A549 (cell line): ENCODE results near the gene KAT5. TPM values are rescaled to one million over a fixed set of nuclear protein-coding genes. Genes with fewer than 3 reads are reported as not detected.

Source experiments
- ATOH8 ChIP-seq: fragments of 250-450 bp; sonication (Bioruptor Pico); IDR thresholded peaks from 2 replicates; pipeline ENCODE4 v1.5.0; 2020; ENCODE audit warnings: low read depth, mild to moderate bottlenecking, moderate library complexity
- CEBPB ChIP-seq, 2 experiments: fragments of >200 bp in 1 of 2; sonication (Bioruptor Twin) in 1 of 2; formaldehyde crosslinking in 1 of 2; IDR thresholded peaks; 2 replicates each; pipeline ENCODE4 v1.6.1; 2012 to 2016
- CHD2 ChIP-seq: fragments of 150-350 bp; IDR thresholded peaks from 2 replicates; pipeline ENCODE4 v1.6.1; 2014; ENCODE audit warnings: low read length; ENCODE audit not compliant: partially characterized antibody
- CHD4 ChIP-seq: fragments of 200-600 bp; sonication (generic); IDR thresholded peaks from 2 replicates; pipeline ENCODE4 v1.6.1; 2016; ENCODE audit warnings: antibody characterized with exemption, mild to moderate bottlenecking, borderline replicate concordance
- E2F6 ChIP-seq: IDR thresholded peaks from 2 replicates; pipeline ENCODE4 v1.6.1; 2012; ENCODE audit warnings: low read depth, borderline replicate concordance
- ELK1 ChIP-seq: fragments of 150-350 bp; IDR thresholded peaks from 2 replicates; pipeline ENCODE4 v1.6.1; 2014; ENCODE audit warnings: low read depth, mild to moderate bottlenecking, low read length
- FOSL2 ChIP-seq, 2 experiments: fragments of 450-650 bp in 1 of 2; fragments of >200 bp in 1 of 2; sonication (Bioruptor Twin) in 1 of 2; formaldehyde crosslinking; IDR thresholded peaks; 2 replicates each; pipeline versions ENCODE4 v1.5.0 to v1.6.1; 2016 to 2020; ENCODE audit warnings: mild to moderate bottlenecking in 1 of 2, moderate library complexity in 1 of 2
- HDAC2 ChIP-seq: fragments of 200-600 bp; sonication (generic); IDR thresholded peaks from 2 replicates; pipeline ENCODE4 v1.6.1; 2016
- HES2 ChIP-seq: fragments of >200 bp; sonication (Bioruptor Twin); formaldehyde crosslinking; IDR thresholded peaks from 2 replicates; pipeline ENCODE4 v1.6.1; 2016
- HMGXB4 ChIP-seq: fragments of 250-450 bp; sonication (Bioruptor Pico); IDR thresholded peaks from 2 replicates; pipeline ENCODE4 v1.5.0; 2021; ENCODE audit warnings: mild to moderate bottlenecking, moderate library complexity, borderline replicate concordance
- HOXB13 ChIP-seq: fragments of 250-450 bp; sonication (Bioruptor Pico); IDR thresholded peaks from 2 replicates; pipeline ENCODE4 v1.5.0; 2020; ENCODE audit warnings: low read depth, mild to moderate bottlenecking, moderate library complexity
- KDM1A ChIP-seq: fragments of 200-600 bp; sonication (generic); IDR thresholded peaks from 2 replicates; pipeline ENCODE4 v1.6.1; 2016; ENCODE audit warnings: low read depth, mild to moderate bottlenecking
- MAFK ChIP-seq: fragments of 450-650 bp; IDR thresholded peaks from 2 replicates; pipeline ENCODE4 v1.6.1; 2014; ENCODE audit not compliant: partially characterized antibody
- MAX ChIP-seq: IDR thresholded peaks from 2 replicates; pipeline ENCODE4 v1.6.1; 2012
- MAZ ChIP-seq: fragments of 150-350 bp; IDR thresholded peaks from 2 replicates; pipeline ENCODE4 v1.6.1; 2014; ENCODE audit warnings: antibody characterized with exemption, low read depth, low read length, borderline replicate concordance
- MYC ChIP-seq: IDR thresholded peaks from 2 replicates; pipeline ENCODE4 v1.6.1; 2012; ENCODE audit warnings: mild to moderate bottlenecking, inconsistent platforms, low read length, improper control_type of control experiment, borderline replicate concordance
- NR3C1 ChIP-seq: fragments of >200 bp; sonication (Bioruptor Twin); formaldehyde crosslinking; IDR thresholded peaks from 3 replicates; pipeline ENCODE4 v1.6.1; 2017
- POLR2A ChIP-seq: IDR thresholded peaks from 2 replicates; pipeline ENCODE4 v1.6.1; 2012; ENCODE audit warnings: mild to moderate bottlenecking, low read length
- POLR2AphosphoS2 ChIP-seq: conservative IDR thresholded peaks from 2 replicates; pipeline ENCODE4 v1.6.1; 2012; ENCODE audit warnings: low read length, improper control_type of control experiment, inconsistent platforms
- RAD21 ChIP-seq, 2 experiments: fragments of >200 bp in 1 of 2; sonication (Bioruptor Twin) in 1 of 2; formaldehyde crosslinking in 1 of 2; IDR thresholded peaks in 1 of 2; conservative IDR thresholded peaks in 1 of 2; 2 replicates in 1 of 2; 3 replicates in 1 of 2; pipeline ENCODE4 v1.6.1; 2012 to 2018; ENCODE audit warnings: inconsistent platforms in 1 of 2
- RFX5 ChIP-seq: fragments of 450-650 bp; IDR thresholded peaks from 2 replicates; pipeline ENCODE4 v1.7.1; 2014; ENCODE audit warnings: antibody characterized with exemption, mild to moderate bottlenecking, moderate library complexity
- USF2 ChIP-seq: fragments of 450-650 bp; IDR thresholded peaks from 2 replicates; pipeline ENCODE4 v1.6.1; 2014; ENCODE audit warnings: antibody characterized with exemption
- ZFP36 ChIP-seq: fragments of 450-650 bp; IDR thresholded peaks from 2 replicates; pipeline ENCODE4 v1.6.1; 2014; ENCODE audit warnings: borderline replicate concordance; ENCODE audit not compliant: partially characterized antibody
- ZSCAN20 ChIP-seq: fragments of 250-450 bp; sonication (Bioruptor Pico); IDR thresholded peaks from 2 replicates; pipeline ENCODE4 v1.8.0; 2022; ENCODE audit warnings: mild to moderate bottlenecking, moderate library complexity
- polyA plus RNA-seq, 4 experiments: library from polyadenylated mRNA; depleted of rRNA in 3 of 4; stranded (reverse); fragments of >200 nt; fragmentation: RNase III in 1 of 4; extraction: RNeasy Plus Mini Kit Qiagen cat#74134 plus additional on column Dnase treatment in 1 of 4; gene quantifications; 2 replicates in 3 of 4; 3 replicates in 1 of 4; pipeline ENCODE4 v1.2.3, GENCODE V29; 2011 to 2017

The KAT5 gene
- polyA plus RNA-seq, 2 of the 4 experiments (the other 2 are of a cell fraction) = 25.8 to 41.2 TPM

- TF ChIP-seq RAD21 (conservative IDR thresholded peaks at IDR 0.05 in 1 of 2, IDR thresholded peaks at IDR 0.05 in 1 of 2) (peak; percentile 93 to 94), HMGXB4 (CRISPR knock-in tag) (peak; percentile 81; the same call in 1 of the 2 replicates), NR3C1 (no peak), ELK1 (no peak), RFX5 (no peak), POLR2A (peak; percentile 33; the same call in 1 of the 2 replicates), ATOH8 (CRISPR knock-in tag) (no peak), POLR2AphosphoS2 (no peak), E2F6 (peak; percentile 96), ZFP36 (no peak), ZSCAN20 (peak; percentile 77), HDAC2 (peak; percentile 48; the same call in 1 of the 2 replicates), CHD4 (no peak), MAX (peak; percentile 99), MYC (peak; percentile 62; the same call in 1 of the 2 replicates), FOSL2 (IDR thresholded peaks at IDR 0.05) (no peak), FOSL2 (CRISPR knock-in tag; IDR thresholded peaks at IDR 0.05) (no peak; the same call in 1 of the 2 replicates), CEBPB (IDR thresholded peaks at IDR 0.05) (no peak), KDM1A (no peak), CHD2 (no peak), MAFK (no peak), USF2 (peak; percentile 100), HOXB13 (CRISPR knock-in tag) (peak; percentile 84; the same call in 1 of the 2 replicates), HES2 (no peak), MAZ (peak; percentile 67; the same call in 1 of the 2 replicates)
These were observed at the start of gene KAT5 (continued) for GRCh38 chr11:65711785-65712632.
